Prostate gland (tissue), 2 donors: ENCODE measurements around the gene ZNF516. TPM values are rescaled to one million over a fixed set of nuclear protein-coding genes. Genes with fewer than 3 reads are reported as not detected.

Experiments used
- DNase-seq: peaks from one replicate; pipeline ENCODE4 v3.0.0-alpha.2; 2019; ENCODE audit warnings: low spot score
- H3K27ac ChIP-seq, 2 donors: fragments of 200-600 bp; sonication (generic); 2 replicates each; pipeline ENCODE4 v1.5.1; 2017 to 2019
- H3K27me3 ChIP-seq: fragments of 200-600 bp; sonication (generic); replicated peaks from 2 replicates; pipeline ENCODE4 v1.5.1; 2019; ENCODE audit not compliant: insufficient read depth
- H3K36me3 ChIP-seq, 2 donors: fragments of 200-600 bp; sonication (generic); 1 replicate in 1 of 2; 2 replicates in 1 of 2; pipeline versions ENCODE4 v1.5.1 to v1.8.1; 2017 to 2019
- H3K4me1 ChIP-seq: fragments of 200-600 bp; sonication (generic); replicated peaks from 2 replicates; pipeline ENCODE4 v1.5.1; 2019
- H3K4me3 ChIP-seq, 2 donors: fragments of 200-600 bp; sonication (generic); 2 replicates each; pipeline ENCODE4 v1.5.1; 2017 to 2019
- H3K9me3 ChIP-seq: fragments of 200-600 bp; sonication (generic); 2 replicates; pipeline ENCODE4 v1.5.1; 2017
- CTCF ChIP-seq, 4 experiments: fragments of 200-600 bp in 2 of 4; fragments of 450-650 bp in 2 of 4; sonication (generic) in 2 of 4; IDR thresholded peaks; 1 replicate in 3 of 4; 2 replicates in 1 of 4; pipeline ENCODE4 v1.5.1; 2016 to 2019; ENCODE audit warnings: antibody characterized with exemption in 4 of 4, mild to moderate bottlenecking in 2 of 4, moderate library complexity in 2 of 4
- POLR2A ChIP-seq: fragments of 450-650 bp; IDR thresholded peaks from one replicate; pipeline ENCODE4 v1.6.1; 2016; ENCODE audit warnings: antibody characterized with exemption, mild to moderate bottlenecking
- POLR2AphosphoS5 ChIP-seq: sonication (generic); formaldehyde crosslinking; IDR thresholded peaks from one replicate; pipeline ENCODE4 v1.6.1; 2017; ENCODE audit warnings: antibody characterized with exemption
- WGBS: methylation state at CpG from one replicate; pipeline ENCODE4 v1.1.5; 2018; 5-methylcytosine and 5-hydroxymethylcytosine counted together
- intact Hi-C: fragments of 100-400 bp; cut with DNase I; formaldehyde crosslinking; loops from one replicate; pipeline ENCODE4 v1.14.2; 2022
- total RNA-seq, 2 donors: library from RNA; depleted of rRNA; stranded (reverse); fragments of >200 nt; gene quantifications; one replicate each; pipeline ENCODE4 v1.1.0, GENCODE V29; 2016

ZNF516 gene
- total RNA-seq, 2 donors from 2014 or later, result 25.0 to 158 TPM

GRCh38 chr18:76461692-76462325 lies 33.2 kb downstream of the ZNF516 start:
- intact Hi-C loops, result no loop called here
- Histone ChIP-seq H3K27ac (no peak overlapping the region), H3K36me3 (no peaks in the 10 kb centered on the region), H3K4me3 (no peak overlapping the region), H3K4me1 (peaks cover 4% of the 10 kb centered on the region), H3K27me3 (no peaks in the 10 kb centered on the region), H3K9me3 (no peaks in the 10 kb centered on the region)
- no peak for DNase-seq
- whole genome bisulfite sequencing, result 95% methylated on average over 27 of the region's 27 CpGs
- TF ChIP-seq POLR2A (no peak), POLR2AphosphoS5 (no peak), CTCF (IDR thresholded peaks at IDR 0.05) (no peak)

DNA sequence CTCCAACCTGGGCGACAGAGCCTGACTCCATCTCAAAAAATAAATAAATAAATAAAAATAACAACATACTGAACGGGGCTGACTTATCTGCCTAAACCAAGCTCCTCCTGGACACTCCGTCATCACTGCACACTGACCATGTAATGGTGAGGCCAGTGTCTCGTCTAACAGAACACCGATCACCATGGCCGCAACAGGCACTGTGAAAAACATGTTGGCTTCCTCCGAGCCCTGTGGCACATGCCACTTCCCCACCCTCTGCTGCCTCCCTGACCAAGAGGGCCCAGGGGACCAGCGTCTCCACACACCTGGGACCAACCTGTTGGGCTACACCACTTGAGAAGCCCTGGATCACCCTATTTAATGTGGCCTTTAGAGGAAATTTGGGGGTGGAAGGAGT lies 33.9 kb downstream of the ZNF516 start:
- Histone ChIP-seq H3K36me3 (no peaks in the 10 kb centered on the region), H3K27ac (no peak overlapping the region), H3K9me3 (no peaks in the 10 kb centered on the region), H3K4me3 (no peak overlapping the region), H3K4me1 (peaks cover 4% of the 10 kb centered on the region), H3K27me3 (no peaks in the 10 kb centered on the region)
- intact Hi-C loops, result no loop called here
- WGBS, result 87% methylated on average over 8 of the region's 8 CpGs
- TF ChIP-seq POLR2A (no peak), POLR2AphosphoS5 (no peak), CTCF (IDR thresholded peaks at IDR 0.05) (no peak)
- DNase-seq, result no peak

DNA sequence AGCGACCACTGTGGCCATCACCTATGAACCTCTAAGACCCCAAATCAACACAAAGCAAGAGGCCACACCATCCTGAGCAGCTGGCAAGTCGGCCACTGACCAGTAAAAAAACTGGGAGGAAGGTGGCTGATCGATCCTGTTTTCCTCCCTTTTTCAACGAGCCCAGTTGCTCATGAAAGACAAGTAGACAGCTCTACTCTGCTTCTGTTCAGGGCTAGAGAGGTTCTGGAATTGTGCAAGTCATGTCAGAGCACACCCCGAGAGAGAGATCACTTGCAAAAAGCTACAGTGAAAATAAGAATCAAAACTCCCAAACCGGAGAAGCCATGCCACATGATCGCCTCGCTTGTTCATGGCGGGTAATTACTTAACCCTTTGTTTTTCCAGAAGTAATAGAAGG lies 34.6 kb downstream of the ZNF516 start:
- DNase-seq, result no peak
- Histone ChIP-seq H3K4me3 (no peak overlapping the region), H3K27ac (peak overlapping the region; percentile 35 to 69), H3K4me1 (peaks cover 4% of the 10 kb centered on the region), H3K27me3 (no peaks in the 10 kb centered on the region), H3K9me3 (no peaks in the 10 kb centered on the region), H3K36me3 (no peaks in the 10 kb centered on the region)
- TF ChIP-seq POLR2AphosphoS5 (no peak), POLR2A (no peak), CTCF (IDR thresholded peaks at IDR 0.05) (no peak)
- 60% methylated on average over 9 of the region's 9 CpGs for WGBS
- intact Hi-C loops, result no loop called here

DNA sequence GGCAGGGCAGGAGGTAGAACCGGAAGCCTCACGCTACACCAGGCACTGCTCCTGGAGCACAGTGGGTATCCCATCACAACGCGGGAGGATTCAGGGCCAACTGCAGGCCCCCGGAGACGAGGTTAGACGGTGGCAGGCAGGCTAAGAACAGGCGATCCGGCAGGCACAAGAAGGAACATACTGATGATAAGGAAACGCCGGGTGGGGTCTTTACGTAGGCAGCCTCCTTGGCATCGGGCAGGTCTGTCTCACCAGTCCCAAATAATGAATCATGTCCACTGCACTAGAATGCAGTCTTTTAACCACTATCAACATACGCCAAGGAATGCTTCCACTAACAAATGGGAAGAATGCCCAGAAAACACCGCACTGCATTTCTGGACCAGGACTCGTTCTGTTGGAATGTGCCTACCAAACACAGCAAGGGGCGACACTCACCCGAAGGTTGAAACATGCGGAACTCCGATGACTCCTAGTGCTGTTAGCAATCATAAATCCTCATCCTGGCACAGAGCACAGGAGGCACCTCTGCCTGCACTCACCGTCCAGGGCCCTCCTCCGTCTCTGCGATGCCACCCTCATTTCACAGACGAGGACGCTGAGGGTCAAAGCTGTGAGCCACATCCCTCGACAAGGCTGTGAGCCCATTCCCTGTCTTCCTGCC lies 35.2 kb downstream of the ZNF516 start:
- H3K27me3 ChIP-seq, result no peaks in the 10 kb centered on the region
- H3K9me3 ChIP-seq, result no peaks in the 10 kb centered on the region
- 23% methylated on average over 26 of the region's 26 CpGs for WGBS
- peak overlapping the region; percentile 61 to 69 for H3K27ac ChIP-seq
- TF ChIP-seq POLR2AphosphoS5 (peak; percentile 85), CTCF (IDR thresholded peaks at IDR 0.05) (peak in 1 of 4 experiments; percentile 23), POLR2A (no peak)
- peak; percentile 85 for DNase-seq
- H3K4me1 ChIP-seq, result peaks cover 4% of the 10 kb centered on the region
- intact Hi-C loops, result no loop called here
- no peaks in the 10 kb centered on the region for H3K36me3 ChIP-seq
- H3K4me3 ChIP-seq, result no peak overlapping the region

GRCh38 chr18:76459312-76459686 lies 35.7 kb downstream of the ZNF516 start:
- Histone ChIP-seq H3K27ac (peak overlapping the region; percentile 61 to 69), H3K9me3 (no peaks in the 10 kb centered on the region), H3K36me3 (no peaks in the 10 kb centered on the region), H3K27me3 (no peaks in the 10 kb centered on the region), H3K4me1 (peaks cover 4% of the 10 kb centered on the region), H3K4me3 (no peak overlapping the region)
- TF ChIP-seq POLR2AphosphoS5 (no peak), POLR2A (no peak), CTCF (IDR thresholded peaks at IDR 0.05) (no peak)
- WGBS, result 70% methylated on average over 17 of the region's 17 CpGs
- no peak for DNase-seq
- intact Hi-C loops, result no loop called here
